Posterior vena cava (tissue), 2 donors: ENCODE measurements around the gene CHST2. TPM values are rescaled to one million over a fixed set of nuclear protein-coding genes. Genes with fewer than 3 reads are reported as not detected.

ENCODE experiments used
- total RNA-seq, 2 donors: library from RNA; stranded (reverse); fragmentation: NEBNext Ultra II Directional; extraction: Animal tissue kit (Norgen Biotek cat#: 25700); gene quantifications; one replicate each; pipeline ENCODE4 v1.2.1, GENCODE V29; 2021
- donor health status: DM: yes; HTN: yes; CAD: no.
- donor health status: DM: yes; HTN: yes; CAD: no.

CHST2 gene
- total RNA-seq, 2 donors from 2014 or later: 2.5 to 3.4 TPM

Other genes starting within 250 kb of the CHST2 start
- gene PCOLCE2, start 230.7 kb upstream of the CHST2 start, total RNA-seq: 10 to 100 TPM; 39.7 to 54.5 TPM
- not detected for gene PAQR9, start 156.1 kb upstream of the CHST2 start, total RNA-seq
- gene U2SURP, start 118.2 kb upstream of the CHST2 start, total RNA-seq: 10 to 100 TPM; 68.1 to 72.5 TPM